ENCODE measurements around the gene SPRING1.

DNA sequence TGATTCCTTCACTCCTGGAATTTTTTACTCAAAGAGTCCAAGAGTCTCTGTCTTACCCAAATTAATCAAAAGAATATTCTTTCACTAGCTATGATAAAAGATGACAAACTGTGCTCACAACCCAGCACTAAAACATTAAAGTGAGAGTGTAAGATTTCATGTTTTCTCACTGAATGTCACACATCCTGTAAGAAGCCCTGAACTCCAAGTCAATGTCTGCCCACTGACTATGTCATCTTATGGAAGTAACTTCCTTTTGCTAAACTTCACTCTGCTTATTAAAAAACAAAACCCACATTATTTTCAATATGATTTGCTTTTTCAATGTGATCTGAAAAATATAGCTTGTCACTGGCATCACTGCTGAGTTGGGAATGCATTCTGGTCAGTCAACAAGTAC is 15.6 kb downstream of the SPRING1 start:
- TF ChIP-seq, protein P1, sequence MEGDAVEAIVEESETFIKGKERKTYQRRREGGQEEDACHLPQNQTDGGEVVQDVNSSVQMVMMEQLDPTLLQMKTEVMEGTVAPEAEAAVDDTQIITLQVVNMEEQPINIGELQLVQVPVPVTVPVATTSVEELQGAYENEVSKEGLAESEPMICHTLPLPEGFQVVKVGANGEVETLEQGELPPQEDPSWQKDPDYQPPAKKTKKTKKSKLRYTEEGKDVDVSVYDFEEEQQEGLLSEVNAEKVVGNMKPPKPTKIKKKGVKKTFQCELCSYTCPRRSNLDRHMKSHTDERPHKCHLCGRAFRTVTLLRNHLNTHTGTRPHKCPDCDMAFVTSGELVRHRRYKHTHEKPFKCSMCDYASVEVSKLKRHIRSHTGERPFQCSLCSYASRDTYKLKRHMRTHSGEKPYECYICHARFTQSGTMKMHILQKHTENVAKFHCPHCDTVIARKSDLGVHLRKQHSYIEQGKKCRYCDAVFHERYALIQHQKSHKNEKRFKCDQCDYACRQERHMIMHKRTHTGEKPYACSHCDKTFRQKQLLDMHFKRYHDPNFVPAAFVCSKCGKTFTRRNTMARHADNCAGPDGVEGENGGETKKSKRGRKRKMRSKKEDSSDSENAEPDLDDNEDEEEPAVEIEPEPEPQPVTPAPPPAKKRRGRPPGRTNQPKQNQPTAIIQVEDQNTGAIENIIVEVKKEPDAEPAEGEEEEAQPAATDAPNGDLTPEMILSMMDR (IDR thresholded peaks at IDR 0.05) = no peak
- TF ChIP-seq POLR2A (IDR thresholded peaks at IDR 0.05) = no peak
